GM12878 (cell line): ENCODE results near the gene CNTD1. TPM values are rescaled to one million over a fixed set of nuclear protein-coding genes. Genes with fewer than 3 reads are reported as not detected.
A peak's percentile ranks its signal among the peaks of the same experiment; 100 is the strongest.

Source experiments
- ATF7 ChIP-seq: fragments of 450-650 bp; IDR thresholded peaks from 2 replicates; pipeline ENCODE4 v1.6.1; 2016; ENCODE audit warnings: low read depth, mild to moderate bottlenecking
- BCL11A ChIP-seq: IDR thresholded peaks from 2 replicates; pipeline ENCODE4 v1.6.1; 2011; ENCODE audit warnings: low read depth, low read length
- BMI1 ChIP-seq: fragments of 450-650 bp; IDR thresholded peaks from 2 replicates; pipeline ENCODE4 v1.6.1; 2016; ENCODE audit warnings: mild to moderate bottlenecking, moderate library complexity, borderline replicate concordance
- FOS ChIP-seq: IDR thresholded peaks from 3 replicates; pipeline ENCODE4 v1.6.1; 2011; ENCODE audit warnings: borderline replicate concordance; ENCODE audit not compliant: insufficient read length; ENCODE audit errors: extremely low read depth
- FOXK2 ChIP-seq: fragments of 450-650 bp; IDR thresholded peaks from 2 replicates; pipeline ENCODE4 v1.6.1; 2017; ENCODE audit warnings: mild to moderate bottlenecking, moderate library complexity
- HDGF ChIP-seq: fragments of 450-650 bp; IDR thresholded peaks from 2 replicates; pipeline ENCODE4 v1.6.1; 2016; ENCODE audit warnings: antibody characterized with exemption
- KLF5 ChIP-seq: fragments of 450-650 bp; IDR thresholded peaks from 2 replicates; pipeline ENCODE4 v1.6.1; 2014; ENCODE audit warnings: mild to moderate bottlenecking; ENCODE audit not compliant: partially characterized antibody
- LARP7 ChIP-seq: fragments of 450-650 bp; IDR thresholded peaks from 2 replicates; pipeline ENCODE4 v1.6.1; 2017; ENCODE audit warnings: mild to moderate bottlenecking
- NBN ChIP-seq: fragments of 450-650 bp; IDR thresholded peaks from 2 replicates; pipeline ENCODE4 v1.6.1; 2016
- POLR2A ChIP-seq: IDR thresholded peaks from 2 replicates; pipeline ENCODE4 v1.6.1; 2011; ENCODE audit warnings: low read depth, mild to moderate bottlenecking, low read length
- RBBP5 ChIP-seq: fragments of 200-600 bp; sonication (generic); conservative IDR thresholded peaks from 2 replicates; pipeline ENCODE4 v1.6.1; 2016
- RFX5 ChIP-seq: IDR thresholded peaks from 2 replicates; pipeline ENCODE4 v1.6.1; 2011; ENCODE audit warnings: low read depth, low read length, improper control_type of control experiment
- RUNX3 ChIP-seq: IDR thresholded peaks from 2 replicates; pipeline ENCODE4 v1.6.1; 2012; ENCODE audit warnings: low read length, inconsistent platforms
- SUPT20H ChIP-seq: IDR thresholded peaks from 2 replicates; pipeline ENCODE4 v1.6.1; 2011; ENCODE audit warnings: low read depth, mild to moderate bottlenecking, low read length, moderate library complexity, borderline replicate concordance; ENCODE audit not compliant: control insufficient read depth
- TCF12 ChIP-seq: IDR thresholded peaks from 2 replicates; pipeline ENCODE4 v1.6.1; 2011; ENCODE audit warnings: low read depth, mild to moderate bottlenecking, low read length
- TCF7 ChIP-seq: IDR thresholded peaks from 2 replicates; pipeline ENCODE4 v1.6.1; 2014; ENCODE audit warnings: antibody characterized with exemption, borderline replicate concordance
- WRNIP1 ChIP-seq: IDR thresholded peaks from 2 replicates; pipeline ENCODE4 v1.6.1; 2011; ENCODE audit warnings: low read depth, low read length, improper control_type of control experiment, borderline replicate concordance
- ZBED1 ChIP-seq: IDR thresholded peaks from 2 replicates; pipeline ENCODE4 v1.6.1; 2016; ENCODE audit warnings: borderline replicate concordance
- ZBTB11 ChIP-seq: fragments of 450-650 bp; formaldehyde crosslinking; IDR thresholded peaks from 2 replicates; pipeline ENCODE4 v1.5.0; 2022; ENCODE audit warnings: mild to moderate bottlenecking, missing genetic modification characterization
- ZNF217 ChIP-seq: fragments of 450-650 bp; IDR thresholded peaks from 2 replicates; pipeline ENCODE4 v1.6.1; 2017; ENCODE audit warnings: antibody characterized with exemption, mild to moderate bottlenecking
- polyA plus RNA-seq, 11 experiments: library from polyadenylated mRNA; depleted of rRNA in 4 of 11; unstranded in 6 of 11; stranded (reverse) in 5 of 11; fragments of >200 nt; fragmentation: Nextera tagmentation in 4 of 11; fragmentation: Illumina TruSeq in 1 of 11; extraction: Ambion mirVana in 4 of 11; extraction: Trizol in 1 of 11; gene quantifications; 1 replicate in 1 of 11; 2 replicates in 10 of 11; pipeline versions ENCODE4 v1.2.1 to v1.2.3, GENCODE V29; 2011 to 2016; ENCODE audit warnings: inconsistent platforms in 2 of 11, missing spikeins in 2 of 11, low read depth in 1 of 11
- total RNA-seq, 4 experiments: library from RNA; depleted of rRNA in 3 of 4; stranded (reverse); fragments of >200 nt in 3 of 4; fragmentation: Illumina TruSeq in 1 of 4; extraction: Trizol in 1 of 4; gene quantifications; 2 replicates each; pipeline versions ENCODE4 v1.2.1 to v1.2.3, GENCODE V29; 2013 to 2021
- TF ChIP-seq, protein P1 (sequence below): fragments of 150-350 bp; IDR thresholded peaks from 2 replicates; pipeline ENCODE4 v1.6.1; 2014; ENCODE audit warnings: mild to moderate bottlenecking, low read depth, low read length
- TF ChIP-seq, protein P2 (sequence below): IDR thresholded peaks from 2 replicates; pipeline ENCODE4 v1.6.1; 2012; ENCODE audit warnings: low read depth, low read length, improper control_type of control experiment
- TF ChIP-seq, protein P3 (sequence below): IDR thresholded peaks from 2 replicates; pipeline ENCODE4 v1.6.1; 2011; ENCODE audit warnings: borderline replicate concordance, low read depth, mild to moderate bottlenecking, moderate library complexity, low read length; ENCODE audit not compliant: insufficient read depth, poor library complexity, severe bottlenecking

Gene CNTD1
- total and polyA plus RNA-seq, 10 of the 15 experiments (the other 5 are each of a cell fraction or from before 2014, with no cell fraction given): 0.06 to 1.5 (median 1.1) TPM; not detected in 4

DNA sequence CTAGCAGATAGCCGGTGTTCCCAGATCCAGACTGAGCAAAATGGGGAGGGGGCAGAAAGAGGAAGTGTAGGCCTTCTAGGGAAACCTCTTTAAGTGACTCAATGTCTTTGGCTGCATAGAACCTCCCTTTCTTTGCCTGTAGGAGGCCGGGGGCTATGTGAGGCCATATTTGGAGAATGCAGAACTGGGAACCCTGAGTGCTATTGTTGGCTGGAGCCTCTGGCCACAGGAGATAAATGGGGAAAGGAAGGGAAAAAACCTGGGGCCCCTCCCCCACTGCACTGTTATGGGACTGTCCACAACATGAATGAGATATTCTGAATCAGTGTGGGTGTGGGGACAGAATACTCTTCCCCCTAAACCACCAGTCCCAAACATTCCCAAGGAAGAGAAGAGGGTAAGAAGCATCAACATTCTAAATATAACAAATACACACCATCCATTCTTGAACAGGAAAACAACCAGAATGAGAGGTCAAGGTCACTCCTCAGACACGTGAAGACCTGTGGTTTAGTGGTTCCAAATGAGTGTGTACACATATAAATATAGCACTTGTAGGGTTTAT lies 23.0 kb upstream of the CNTD1 start (continued):
- TF ChIP-seq ZBTB11 (CRISPR knock-in tag): no peak
- TF ChIP-seq LARP7: no peak
- TF ChIP-seq NBN: peak; percentile 49; the same call in 1 of the 2 replicates
- TF ChIP-seq FOS: no peak
- TF ChIP-seq HDGF: no peak
- peak; percentile 91 for TF ChIP-seq RUNX3
- TF ChIP-seq ZNF217: no peak
- TF ChIP-seq, protein P1, sequence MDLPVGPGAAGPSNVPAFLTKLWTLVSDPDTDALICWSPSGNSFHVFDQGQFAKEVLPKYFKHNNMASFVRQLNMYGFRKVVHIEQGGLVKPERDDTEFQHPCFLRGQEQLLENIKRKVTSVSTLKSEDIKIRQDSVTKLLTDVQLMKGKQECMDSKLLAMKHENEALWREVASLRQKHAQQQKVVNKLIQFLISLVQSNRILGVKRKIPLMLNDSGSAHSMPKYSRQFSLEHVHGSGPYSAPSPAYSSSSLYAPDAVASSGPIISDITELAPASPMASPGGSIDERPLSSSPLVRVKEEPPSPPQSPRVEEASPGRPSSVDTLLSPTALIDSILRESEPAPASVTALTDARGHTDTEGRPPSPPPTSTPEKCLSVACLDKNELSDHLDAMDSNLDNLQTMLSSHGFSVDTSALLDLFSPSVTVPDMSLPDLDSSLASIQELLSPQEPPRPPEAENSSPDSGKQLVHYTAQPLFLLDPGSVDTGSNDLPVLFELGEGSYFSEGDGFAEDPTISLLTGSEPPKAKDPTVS: no peak
- no peak for TF ChIP-seq WRNIP1
- TF ChIP-seq, protein P2, sequence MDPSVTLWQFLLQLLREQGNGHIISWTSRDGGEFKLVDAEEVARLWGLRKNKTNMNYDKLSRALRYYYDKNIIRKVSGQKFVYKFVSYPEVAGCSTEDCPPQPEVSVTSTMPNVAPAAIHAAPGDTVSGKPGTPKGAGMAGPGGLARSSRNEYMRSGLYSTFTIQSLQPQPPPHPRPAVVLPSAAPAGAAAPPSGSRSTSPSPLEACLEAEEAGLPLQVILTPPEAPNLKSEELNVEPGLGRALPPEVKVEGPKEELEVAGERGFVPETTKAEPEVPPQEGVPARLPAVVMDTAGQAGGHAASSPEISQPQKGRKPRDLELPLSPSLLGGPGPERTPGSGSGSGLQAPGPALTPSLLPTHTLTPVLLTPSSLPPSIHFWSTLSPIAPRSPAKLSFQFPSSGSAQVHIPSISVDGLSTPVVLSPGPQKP: no peak
- TF ChIP-seq RFX5: no peak
- TF ChIP-seq RBBP5: no peak
- TF ChIP-seq KLF5: no peak
- no peak; the same call in 1 of the 2 replicates for TF ChIP-seq FOXK2
- TF ChIP-seq TCF12: no peak
- TF ChIP-seq, protein P3, sequence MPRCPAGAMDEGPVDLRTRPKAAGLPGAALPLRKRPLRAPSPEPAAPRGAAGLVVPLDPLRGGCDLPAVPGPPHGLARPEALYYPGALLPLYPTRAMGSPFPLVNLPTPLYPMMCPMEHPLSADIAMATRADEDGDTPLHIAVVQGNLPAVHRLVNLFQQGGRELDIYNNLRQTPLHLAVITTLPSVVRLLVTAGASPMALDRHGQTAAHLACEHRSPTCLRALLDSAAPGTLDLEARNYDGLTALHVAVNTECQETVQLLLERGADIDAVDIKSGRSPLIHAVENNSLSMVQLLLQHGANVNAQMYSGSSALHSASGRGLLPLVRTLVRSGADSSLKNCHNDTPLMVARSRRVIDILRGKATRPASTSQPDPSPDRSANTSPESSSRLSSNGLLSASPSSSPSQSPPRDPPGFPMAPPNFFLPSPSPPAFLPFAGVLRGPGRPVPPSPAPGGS: peak; percentile 98
- TF ChIP-seq BCL11A: peak; percentile 60
- TF ChIP-seq POLR2A: no peak
- no peak for TF ChIP-seq SUPT20H
- TF ChIP-seq BMI1: no peak
- no peak for TF ChIP-seq ATF7
- TF ChIP-seq TCF7: peak; percentile 15; the same call in 1 of the 2 replicates
- TF ChIP-seq ZBED1: no peak
